Nephron progenitor cell (in vitro differentiated cells): ENCODE data around the gene PCDH9.

Source experiments
- DNase-seq: peaks from one replicate; pipeline ENCODE4 v3.0.0; 2021
- H3K27ac Mint-ChIP-seq: 2 replicates; pipeline ENCODE4 v1.8.0; 2021; ENCODE audit warnings: mild to moderate bottlenecking, moderate library complexity, mixed read lengths
- H3K27me3 Mint-ChIP-seq: 2 replicates; pipeline ENCODE4 v1.8.0; 2021; ENCODE audit warnings: mild to moderate bottlenecking, low read depth, mixed read lengths; ENCODE audit not compliant: poor library complexity
- H3K36me3 Mint-ChIP-seq: 2 replicates; pipeline ENCODE4 v1.8.0; 2021; ENCODE audit warnings: low read depth, mixed read lengths
- H3K4me1 Mint-ChIP-seq: 2 replicates; pipeline ENCODE4 v1.8.0; 2021; ENCODE audit warnings: mixed read lengths
- H3K4me3 Mint-ChIP-seq: 2 replicates; pipeline ENCODE4 v1.8.0; 2021; ENCODE audit warnings: mild to moderate bottlenecking, moderate library complexity, mixed read lengths
- H3K9me3 Mint-ChIP-seq: 2 replicates; pipeline ENCODE4 v1.8.0; 2021; ENCODE audit warnings: mild to moderate bottlenecking, moderate library complexity, mixed read lengths
- CTCF ChIP-seq: fragments of 200-600 bp; sonication (generic); IDR thresholded peaks from 2 replicates; pipeline ENCODE4 v1.5.0; 2021; ENCODE audit warnings: antibody characterized with exemption

PCDH9 gene

GRCh38 chr13:67137044-67137735 lies 92.9 kb downstream of the PCDH9 start:
- no peak overlapping the region for H3K27ac Mint-ChIP-seq
- H3K4me3 Mint-ChIP-seq = no peak overlapping the region
- no peaks in the 10 kb centered on the region for H3K9me3 Mint-ChIP-seq
- H3K4me1 Mint-ChIP-seq = peaks cover 6% of the 10 kb centered on the region
- TF ChIP-seq CTCF = no peak
- no peak for DNase-seq
- no peaks in the 10 kb centered on the region for H3K36me3 Mint-ChIP-seq
- peaks cover 3% of the 10 kb centered on the region for H3K27me3 Mint-ChIP-seq

GRCh38 chr13:67136157-67136556 lies 94.0 kb downstream of the PCDH9 start:
- Mint-ChIP-seq H3K27ac (no peak overlapping the region), H3K36me3 (no peaks in the 10 kb centered on the region), H3K4me1 (peaks cover 6% of the 10 kb centered on the region), H3K4me3 (no peak overlapping the region), H3K9me3 (no peaks in the 10 kb centered on the region), H3K27me3 (peaks cover 3% of the 10 kb centered on the region)
- no peak for TF ChIP-seq CTCF
- DNase-seq = no peak

GRCh38 chr13:67135356-67135755 lies 94.8 kb downstream of the PCDH9 start:
- no peaks in the 10 kb centered on the region for H3K9me3 Mint-ChIP-seq
- TF ChIP-seq CTCF = no peak

GRCh38 chr13:67134417-67135129 lies 95.6 kb downstream of the PCDH9 start:
- no peaks in the 10 kb centered on the region for H3K9me3 Mint-ChIP-seq
- H3K27me3 Mint-ChIP-seq = no peaks in the 10 kb centered on the region
- peak overlapping the region; percentile 98 for H3K27ac Mint-ChIP-seq
- H3K4me1 Mint-ChIP-seq = peaks cover 6% of the 10 kb centered on the region
- H3K36me3 Mint-ChIP-seq = no peaks in the 10 kb centered on the region
- H3K4me3 Mint-ChIP-seq = no peak overlapping the region
- no peak for DNase-seq
- TF ChIP-seq CTCF = no peak

More at GRCh38 chr13:67135356-67135755, 94.8 kb downstream of the PCDH9 start:
- Mint-ChIP-seq H3K4me3 (no peak overlapping the region), H3K36me3 (no peaks in the 10 kb centered on the region), H3K27ac (no peak overlapping the region), H3K4me1 (peaks cover 6% of the 10 kb centered on the region), H3K27me3 (no peaks in the 10 kb centered on the region)
- no peak for DNase-seq

- Mint-ChIP-seq H3K9me3 (no peaks in the 10 kb centered on the region), H3K4me1 (peaks cover 6% of the 10 kb centered on the region), H3K27me3 (no peaks in the 10 kb centered on the region), H3K36me3 (no peaks in the 10 kb centered on the region), H3K4me3 (no peak overlapping the region), H3K27ac (no peak overlapping the region)
- no peak for DNase-seq
- no peak for TF ChIP-seq CTCF
Measured at GRCh38 chr13:67133476-67133875, 96.7 kb downstream of the PCDH9 start.
